CD14-positive monocyte (primary cell): ENCODE data around the gene TTC23L. TPM values are rescaled to one million over a fixed set of nuclear protein-coding genes. Genes with fewer than 3 reads are reported as not detected.

Source experiments
- DNase-seq, 3 donors: peaks; one replicate each; pipeline ENCODE4 v3.0.0-alpha.2; 2011 to 2022
- H2AFZ ChIP-seq: 2 replicates; pipeline ENCODE4 v1.6.0; 2012; ENCODE audit warnings: mild to moderate bottlenecking, low read depth, low read length, inconsistent platforms; ENCODE audit not compliant: insufficient read depth, poor library complexity, severe bottlenecking
- H3K27ac ChIP-seq, 2 donors: 1 replicate in 1 of 2; 2 replicates in 1 of 2; pipeline ENCODE4 v1.5.1; 2012 to 2013; ENCODE audit warnings: low read length in 2 of 2, control low read depth in 1 of 2, inconsistent platforms in 1 of 2, low read depth in 1 of 2, mild to moderate bottlenecking in 1 of 2
- H3K27me3 ChIP-seq, 2 donors: one replicate each; pipeline versions ENCODE4 v1.6.0 to v1.6.1; 2011 to 2013; ENCODE audit warnings: low read length in 2 of 2; ENCODE audit not compliant: control insufficient read depth in 2 of 2, insufficient read depth in 2 of 2
- H3K36me3 ChIP-seq, 2 donors: replicated peaks in 1 of 2; 1 replicate in 1 of 2; 2 replicates in 1 of 2; pipeline versions ENCODE4 v1.5.1 to v1.6.1; 2012 to 2013; ENCODE audit warnings: low read length in 2 of 2, control low read depth in 1 of 2, inconsistent platforms in 1 of 2, mild to moderate bottlenecking in 1 of 2; ENCODE audit not compliant: insufficient read depth in 2 of 2, control insufficient read depth in 1 of 2
- H3K4me1 ChIP-seq, 2 donors: 1 replicate in 1 of 2; 2 replicates in 1 of 2; pipeline versions ENCODE4 v1.5.1 to v1.6.1; 2012 to 2013; ENCODE audit warnings: low read length in 2 of 2, control low read depth in 1 of 2, inconsistent platforms in 1 of 2, mild to moderate bottlenecking in 1 of 2, moderate library complexity in 1 of 2; ENCODE audit not compliant: insufficient read depth in 2 of 2, control insufficient read depth in 1 of 2
- H3K4me2 ChIP-seq: replicated peaks from 2 replicates; pipeline ENCODE3; 2012; ENCODE audit warnings: low read length, moderate library complexity, mild to moderate bottlenecking; ENCODE audit not compliant: poor library complexity, severe bottlenecking; ENCODE audit errors: extremely low read depth
- H3K4me3 ChIP-seq, 3 experiments: fragments of 200-600 bp in 1 of 3; sonication (generic) in 1 of 3; replicated peaks in 1 of 3; 1 replicate in 2 of 3; 2 replicates in 1 of 3; pipeline ENCODE4 v1.5.1; 2011 to 2013; ENCODE audit warnings: low read length in 3 of 3, mild to moderate bottlenecking in 3 of 3, control low read depth in 2 of 3, low read depth in 2 of 3, inconsistent platforms in 1 of 3, moderate library complexity in 1 of 3
- H3K79me2 ChIP-seq: 2 replicates; pipeline ENCODE4 v1.6.0; 2012; ENCODE audit warnings: mild to moderate bottlenecking, control low read depth, inconsistent platforms, low read length, moderate library complexity; ENCODE audit not compliant: insufficient read depth
- H3K9ac ChIP-seq: 2 replicates; pipeline ENCODE4 v1.6.0; 2017; ENCODE audit warnings: low read length, mild to moderate bottlenecking; ENCODE audit not compliant: insufficient read depth, poor library complexity, severe bottlenecking
- H3K9me3 ChIP-seq, 2 donors: replicated peaks in 1 of 2; 1 replicate in 1 of 2; 2 replicates in 1 of 2; pipeline versions ENCODE4 v1.5.1 to v1.6.1; 2012 to 2013; ENCODE audit warnings: low read length in 2 of 2, control low read depth in 1 of 2; ENCODE audit not compliant: control insufficient read depth in 1 of 2, insufficient read depth in 1 of 2
- H4K20me1 ChIP-seq: 2 replicates; pipeline ENCODE4 v1.6.0; 2012; ENCODE audit warnings: mild to moderate bottlenecking, low read length, control low read depth, moderate library complexity; ENCODE audit not compliant: insufficient read depth
- H3K27ac Mint-ChIP-seq, 7 donors: one replicate each; pipeline ENCODE4 v1.8.0; 2020; ENCODE audit warnings: mild to moderate bottlenecking in 7 of 7, mixed read lengths in 7 of 7, moderate library complexity in 6 of 7, inconsistent platforms in 2 of 7
- H3K27me3 Mint-ChIP-seq, 3 donors: one replicate each; pipeline ENCODE4 v1.8.0; 2021 to 2022; ENCODE audit warnings: low read depth in 3 of 3, mild to moderate bottlenecking in 3 of 3, mixed read lengths in 3 of 3, moderate library complexity in 3 of 3, inconsistent platforms in 1 of 3
- H3K36me3 Mint-ChIP-seq, 2 donors: one replicate each; pipeline ENCODE4 v1.8.0; 2020; ENCODE audit warnings: mixed read lengths in 2 of 2, inconsistent platforms in 1 of 2, mild to moderate bottlenecking in 1 of 2
- H3K4me1 Mint-ChIP-seq: one replicate; pipeline ENCODE4 v1.8.0; 2020; ENCODE audit warnings: mild to moderate bottlenecking, mixed read lengths
- H3K4me3 Mint-ChIP-seq, 2 donors: one replicate each; pipeline ENCODE4 v1.8.0; 2020; ENCODE audit warnings: mild to moderate bottlenecking in 2 of 2, mixed read lengths in 2 of 2, moderate library complexity in 1 of 2
- H3K9me3 Mint-ChIP-seq, 7 donors: one replicate each; pipeline ENCODE4 v1.8.0; 2020 to 2022; ENCODE audit warnings: mixed read lengths in 7 of 7, mild to moderate bottlenecking in 6 of 7, moderate library complexity in 6 of 7, inconsistent platforms in 2 of 7
- CTCF ChIP-seq: fragments of 200-600 bp; IDR thresholded peaks from one replicate; pipeline ENCODE4 v1.8.0; 2022; ENCODE audit warnings: antibody characterized with exemption, mild to moderate bottlenecking
- WGBS: methylation state at CpG from one replicate; pipeline ENCODE4 v1.1.5; 2013; ENCODE audit warnings: missing lambda C conversion rate; ENCODE audit not compliant: insufficient coverage; 5-methylcytosine and 5-hydroxymethylcytosine counted together
- intact Hi-C, 2 donors: fragments of 100-400 bp; cut with micrococcal nuclease; formaldehyde crosslinking; loops; one replicate each; pipeline versions ENCODE4 v1.15.0 to v1.15.1; 2023
- polyA plus RNA-seq, 3 donors: library from polyadenylated mRNA; depleted of rRNA in 1 of 3; unstranded in 2 of 3; stranded (reverse) in 1 of 3; fragments of 300-500 nt in 2 of 3; fragments of >200 nt in 1 of 3; fragmentation: Illumina TruSeq in 2 of 3; gene quantifications; 1 replicate in 2 of 3; 2 replicates in 1 of 3; pipeline ENCODE4 v1.2.3, GENCODE V29; 2012 to 2021

Gene TTC23L
- polyA plus RNA-seq, 3 donors: not detected

GRCh38 chr5:34915856-34916192, 76.9 kb downstream of the TTC23L start:
- Histone ChIP-seq H3K27ac (peak overlapping the region; percentile 69 to 86), H4K20me1 (no peaks in the 10 kb centered on the region), H3K79me2 (peaks cover 67% of the 10 kb centered on the region), H3K4me1 (peaks cover 15 to 19% of the 10 kb centered on the region in 2 donors), H3K27me3 (no peaks in the 10 kb centered on the region), H3K36me3 (peaks cover 23 to 26% of the 10 kb centered on the region in 2 donors), H3K9me3 (no peaks in the 10 kb centered on the region), H3K4me2 (peak overlapping the region; percentile 96), H3K9ac (peak overlapping the region; percentile 83), H2AFZ (peak overlapping the region; percentile 96), H3K4me3 (peak overlapping the region; percentile 87 to 96 (median 94))
- no peak for TF ChIP-seq CTCF
- Mint-ChIP-seq H3K9me3 (no peaks in the 10 kb centered on the region), H3K36me3 (peaks cover 19 to 26% of the 10 kb centered on the region in 2 donors), H3K27me3 (no peaks in the 10 kb centered on the region), H3K27ac (no peak overlapping the region), H3K4me1 (peaks cover 17% of the 10 kb centered on the region), H3K4me3 (no peak overlapping the region)
- no peak for DNase-seq
- WGBS: 0% methylated on average over 17 of the region's 20 CpGs
- intact Hi-C loops: loop anchor here in 1 of 2 donors (5.0 to 10.0 kb wide), 2 partner anchors 1236 to 1329 kb away; partner anchors contain the start of genes LMBRD2, NADK2 and SKP2

GRCh38 chr5:34916518-34916917, 77.6 kb downstream of the TTC23L start:
- Histone ChIP-seq H4K20me1 (no peaks in the 10 kb centered on the region), H3K27me3 (no peaks in the 10 kb centered on the region), H3K4me2 (peak overlapping the region; percentile 96), H2AFZ (peak overlapping the region; percentile 96), H3K79me2 (peaks cover 67% of the 10 kb centered on the region), H3K36me3 (peaks cover 23 to 25% of the 10 kb centered on the region in 2 donors), H3K9ac (no peak overlapping the region), H3K4me3 (peak overlapping the region; percentile 87 to 96 (median 94)), H3K27ac (peak overlapping the region in 1 of 2 donors; percentile 86), H3K4me1 (peaks cover 15 to 19% of the 10 kb centered on the region in 2 donors), H3K9me3 (no peaks in the 10 kb centered on the region)
- no peaks in the 10 kb centered on the region for H3K27me3 Mint-ChIP-seq
- no peak for DNase-seq
- 58% methylated on average over 6 of the region's 6 CpGs for WGBS
- no peak for TF ChIP-seq CTCF
- peaks cover 17% of the 10 kb centered on the region for H3K4me1 Mint-ChIP-seq
- peaks cover 18 to 25% of the 10 kb centered on the region in 2 donors for H3K36me3 Mint-ChIP-seq
- H3K27ac Mint-ChIP-seq: no peak overlapping the region
- H3K9me3 Mint-ChIP-seq: no peaks in the 10 kb centered on the region
- no peak overlapping the region for H3K4me3 Mint-ChIP-seq
- intact Hi-C loops: loop anchor here in 1 of 2 donors (5.0 to 10.0 kb wide), 2 partner anchors 1236 to 1328 kb away; partner anchors contain the start of genes LMBRD2, NADK2 and SKP2
